Posterior vena cava (tissue), 2 donors: Measurements from ENCODE around the gene NOC2L. TPM values are rescaled to one million over a fixed set of nuclear protein-coding genes. Genes with fewer than 3 reads are reported as not detected.
"Not testable (repeated sequence)": the region's sequence is repeated elsewhere in the genome, so short reads cannot be mapped to it uniquely, and the experiment has no call there.

Experiments
- DNase-seq: peaks from one replicate; pipeline ENCODE4 v3.0.0-alpha.2; 2020; ENCODE audit warnings: low spot score
- intact Hi-C, 2 donors: fragments of 100-400 bp; cut with DNase I; formaldehyde crosslinking; loops; one replicate each; pipeline versions ENCODE4 v1.14.1 to v1.14.2; 2022 to 2023
- total RNA-seq, 2 donors: library from RNA; stranded (reverse); fragmentation: NEBNext Ultra II Directional; extraction: Animal tissue kit (Norgen Biotek cat#: 25700); gene quantifications; one replicate each; pipeline ENCODE4 v1.2.1, GENCODE V29; 2021
- donor health status: DM: yes; HTN: yes; CAD: no.
- donor health status: DM: yes; HTN: yes; CAD: no.

NOC2L gene
- total RNA-seq, 2 donors from 2014 or later, result 42.8 to 44.5 TPM

GRCh38 chr1:951364-951763 is 7.7 kb downstream of the NOC2L start:
- no peak for DNase-seq
- intact Hi-C loops, result no loop called here

DNA sequence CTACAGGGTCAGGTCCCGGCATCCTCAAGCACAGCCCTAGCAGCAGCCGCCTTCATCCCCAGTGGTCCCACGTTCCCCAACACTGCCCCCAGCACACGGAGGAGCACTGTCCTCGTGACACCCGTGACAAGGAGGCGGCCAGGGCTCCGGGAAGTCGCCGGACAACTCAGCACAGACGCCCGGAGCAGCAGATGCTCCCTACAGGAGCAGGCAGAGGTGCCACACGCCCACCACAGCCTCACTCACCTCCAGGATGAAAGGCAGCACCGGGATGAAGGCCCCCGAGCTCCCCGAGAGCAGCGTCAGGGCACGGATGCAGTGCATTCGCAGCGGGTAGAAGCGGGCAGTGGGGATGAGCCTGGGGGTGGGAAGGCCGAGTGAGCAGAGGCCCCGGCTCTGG is 8.2 kb downstream of the NOC2L start:
- no peak for DNase-seq

DNA sequence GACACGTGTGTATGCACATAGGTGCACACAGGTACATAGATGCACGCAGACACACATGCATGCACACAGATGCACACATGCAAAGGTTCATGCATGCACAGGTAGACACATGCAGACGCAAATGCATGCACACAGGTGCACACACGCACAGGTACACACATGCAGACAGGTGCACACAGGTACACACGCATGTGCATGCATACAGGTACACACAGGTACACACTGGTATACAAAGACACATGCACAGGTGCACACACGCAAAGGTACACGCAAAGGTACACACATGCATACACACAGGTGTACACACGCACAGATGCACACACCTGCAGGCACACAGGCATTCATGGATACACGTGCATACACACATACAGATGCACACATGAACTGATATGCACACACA is 8.8 kb downstream of the NOC2L start:
- no peak for DNase-seq
- intact Hi-C loops, result no loop called here

More for the DNA sequence above, 8.2 kb downstream of the NOC2L start:
- intact Hi-C loops, result no loop called here

DNA sequence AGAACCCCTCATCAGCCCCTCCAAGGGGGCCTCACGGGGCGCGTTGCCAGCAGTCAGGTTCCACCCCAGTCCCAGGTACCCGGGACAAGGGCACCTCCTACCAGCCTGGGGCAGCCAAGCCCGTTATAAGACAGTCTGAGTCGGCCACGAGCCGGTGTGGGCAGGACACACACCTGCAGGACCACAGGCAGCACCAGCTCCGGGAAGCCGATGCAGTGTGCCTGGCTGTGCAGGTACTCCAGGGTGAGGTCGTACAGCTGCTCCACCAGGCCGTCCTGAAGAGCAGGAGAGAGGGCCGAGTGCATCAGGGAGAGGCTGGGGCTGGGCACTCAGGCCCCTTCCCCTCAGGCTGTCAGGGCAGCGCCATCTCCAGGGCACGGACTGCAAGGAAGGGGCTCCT is 11.1 kb downstream of the NOC2L start:
- DNase-seq, result no peak
- intact Hi-C loops, result no loop called here

DNA sequence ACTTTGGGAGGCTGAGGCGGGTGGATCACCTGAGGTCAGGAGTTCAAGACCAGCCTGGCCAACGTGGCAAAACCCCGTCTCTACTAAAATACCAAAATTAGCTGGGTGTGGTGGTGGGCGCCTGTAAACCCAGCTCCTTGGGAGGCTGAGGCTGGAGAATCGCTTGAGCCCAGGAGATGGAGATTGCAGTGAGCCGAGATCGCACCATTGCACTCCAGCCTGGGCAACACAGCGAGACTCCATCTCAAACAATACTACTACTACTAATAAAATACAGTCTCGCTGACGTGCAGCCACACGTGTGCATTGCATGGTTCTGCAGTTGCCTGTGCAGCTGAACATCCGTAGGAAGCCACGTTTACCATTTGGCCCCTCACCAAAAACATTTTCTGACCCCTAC is 12.2 kb downstream of the NOC2L start:
- intact Hi-C loops, result not testable (repeated sequence)

DNA sequence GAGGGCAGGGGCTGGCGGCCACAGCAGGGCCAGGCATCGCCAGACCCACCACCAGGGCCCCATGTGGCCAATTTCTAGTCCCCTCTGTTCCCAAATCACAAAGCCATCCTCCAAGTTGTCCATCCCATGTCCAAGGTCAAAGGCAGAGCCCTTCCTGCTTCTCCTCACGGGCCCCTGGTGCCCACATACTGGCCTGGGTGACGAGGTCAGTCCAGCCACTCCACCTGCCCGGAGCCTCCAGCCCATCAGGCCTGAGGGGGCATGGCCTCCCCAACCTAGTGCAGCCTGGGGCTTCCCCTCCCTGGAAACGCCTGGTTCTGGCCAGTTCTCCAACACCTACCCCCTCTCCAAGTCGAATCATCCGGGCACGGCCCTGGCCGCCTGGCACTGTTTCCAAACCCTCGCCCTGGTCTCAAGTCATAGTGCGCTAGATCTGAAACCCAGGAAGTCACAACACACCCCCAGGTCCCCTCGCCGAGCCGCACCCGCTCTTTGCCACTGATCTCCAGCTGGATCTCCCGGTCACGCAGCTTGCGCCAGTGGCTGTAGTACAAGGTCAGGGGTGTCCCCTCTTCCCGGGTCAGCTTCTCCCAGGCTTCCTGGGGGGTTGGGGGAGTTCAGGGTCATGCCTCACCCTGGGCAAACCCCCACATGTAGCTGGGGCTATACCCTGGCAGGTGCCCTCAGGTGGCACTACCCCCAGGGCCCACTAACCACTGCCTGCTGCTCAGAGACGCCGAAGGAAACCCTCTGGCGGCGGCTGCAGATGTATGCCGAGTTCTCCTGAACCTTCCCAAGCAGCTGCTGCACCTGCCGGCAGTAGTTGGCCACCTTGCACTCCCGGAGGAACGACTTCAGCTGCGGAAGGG is 13.1 kb downstream of the NOC2L start:
- DNase-seq, result no peak
- intact Hi-C loops, result loop anchor here in 1 of 2 donors (2.0 kb wide), 1 partner anchor 17 kb away; no protein-coding TSS in a partner anchor

More for the DNA sequence above, 12.2 kb downstream of the NOC2L start:
- not testable (repeated sequence) for DNase-seq

DNA sequence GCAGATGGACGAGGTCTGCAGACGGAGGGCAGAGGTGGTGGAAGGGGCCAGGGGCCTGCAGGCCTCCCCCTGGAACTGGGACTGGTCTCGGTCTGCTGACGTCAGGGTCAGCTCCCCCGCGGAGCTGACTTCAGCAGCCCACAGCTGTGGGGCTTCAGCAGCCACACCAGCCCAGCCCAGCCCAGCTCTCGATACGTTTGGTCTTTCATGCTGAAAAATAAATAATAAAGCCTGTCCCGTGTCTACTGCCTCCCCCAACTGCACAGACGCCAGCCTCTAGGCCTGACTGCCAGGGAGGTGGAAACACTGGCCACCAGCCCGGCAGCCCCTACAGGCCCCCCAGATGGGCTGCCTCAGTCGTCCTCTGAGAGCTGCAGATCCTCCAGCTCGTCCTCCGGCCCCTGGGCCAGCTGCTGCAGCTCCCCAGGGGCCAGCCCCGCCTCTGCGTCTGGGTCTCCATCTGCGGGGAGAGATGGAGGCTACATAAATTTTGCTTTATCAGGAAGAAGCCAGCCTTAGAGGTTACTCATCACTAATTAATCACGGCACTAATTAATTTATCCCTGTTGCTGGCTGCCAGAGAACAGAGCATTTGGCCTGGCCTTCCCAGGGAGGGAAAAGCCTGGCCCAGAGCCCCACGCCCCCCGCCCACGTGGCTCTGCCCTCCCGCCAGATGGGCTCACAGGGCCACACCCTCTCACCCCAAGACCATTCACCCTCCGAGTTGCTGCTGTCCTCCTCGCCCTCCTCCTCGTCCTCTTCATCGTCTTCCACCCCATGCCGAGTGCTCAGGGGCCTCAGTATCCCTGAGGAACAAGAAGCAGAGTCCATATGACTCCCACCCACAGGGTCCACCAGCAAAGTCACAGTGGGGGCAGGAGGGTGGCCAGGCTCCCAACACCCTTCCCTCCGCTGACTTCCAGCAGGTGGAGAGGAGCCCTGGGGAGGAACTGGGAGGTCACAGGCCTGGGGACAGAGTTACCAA is 14.4 kb downstream of the NOC2L start:
- intact Hi-C loops, result loop anchor here in 1 of 2 donors (2.0 kb wide), 1 partner anchor 16 kb away; no protein-coding TSS in a partner anchor
- DNase-seq, result no peak

DNA sequence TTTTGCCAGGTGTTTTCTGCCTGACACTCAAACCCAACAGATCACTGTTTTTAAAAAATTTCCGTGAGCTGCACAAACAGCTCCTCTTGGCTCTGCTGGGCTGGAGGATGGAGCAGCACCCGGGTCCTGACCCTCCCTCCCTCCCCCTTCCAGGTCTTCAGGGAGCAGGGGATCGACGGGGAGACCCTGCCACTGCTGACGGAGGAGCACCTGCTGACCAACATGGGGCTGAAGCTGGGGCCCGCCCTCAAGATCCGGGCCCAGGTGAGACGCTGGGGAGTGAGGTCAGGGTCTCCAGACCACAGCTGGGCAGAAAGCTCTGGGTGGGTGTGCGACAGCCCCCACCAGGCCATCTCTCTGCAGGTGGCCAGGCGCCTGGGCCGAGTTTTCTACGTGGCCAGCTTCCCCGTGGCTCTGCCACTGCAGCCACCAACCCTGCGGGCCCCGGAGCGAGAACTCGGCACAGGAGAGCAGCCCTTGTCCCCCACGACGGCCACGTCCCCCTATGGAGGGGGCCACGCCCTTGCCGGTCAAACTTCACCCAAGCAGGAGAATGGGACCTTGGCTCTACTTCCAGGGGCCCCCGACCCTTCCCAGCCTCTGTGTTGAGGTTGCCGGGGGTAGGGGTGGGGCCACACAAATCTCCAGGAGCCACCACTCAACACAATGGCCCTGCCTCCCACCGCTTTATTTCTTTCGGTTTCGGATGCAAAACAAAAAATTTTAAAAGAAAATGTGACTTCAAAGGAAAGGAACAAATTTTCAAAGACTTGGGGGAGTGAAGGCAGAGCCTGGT is 15.3 kb downstream of the NOC2L start:
- intact Hi-C loops, result loop anchor here in 1 of 2 donors (2.0 kb wide), 1 partner anchor 15 kb away; no protein-coding TSS in a partner anchor
- DNase-seq, result no peak

GRCh38 chr1:942864-943533 is 16.1 kb downstream of the NOC2L start:
- peak; percentile 95 for DNase-seq
- intact Hi-C loops, result no loop called here

- intact Hi-C loops, result no loop called here
- no peak for DNase-seq
These were observed 16.6 kb downstream of the NOC2L start for GRCh38 chr1:942411-942821.

- DNase-seq, result peak; percentile 97
- intact Hi-C loops, result no loop called here
These were observed 17.3 kb downstream of the NOC2L start for GRCh38 chr1:941588-942383.

- no peak for DNase-seq
- intact Hi-C loops, result no loop called here
These were observed 18.0 kb downstream of the NOC2L start for GRCh38 chr1:941015-941587.

DNA sequence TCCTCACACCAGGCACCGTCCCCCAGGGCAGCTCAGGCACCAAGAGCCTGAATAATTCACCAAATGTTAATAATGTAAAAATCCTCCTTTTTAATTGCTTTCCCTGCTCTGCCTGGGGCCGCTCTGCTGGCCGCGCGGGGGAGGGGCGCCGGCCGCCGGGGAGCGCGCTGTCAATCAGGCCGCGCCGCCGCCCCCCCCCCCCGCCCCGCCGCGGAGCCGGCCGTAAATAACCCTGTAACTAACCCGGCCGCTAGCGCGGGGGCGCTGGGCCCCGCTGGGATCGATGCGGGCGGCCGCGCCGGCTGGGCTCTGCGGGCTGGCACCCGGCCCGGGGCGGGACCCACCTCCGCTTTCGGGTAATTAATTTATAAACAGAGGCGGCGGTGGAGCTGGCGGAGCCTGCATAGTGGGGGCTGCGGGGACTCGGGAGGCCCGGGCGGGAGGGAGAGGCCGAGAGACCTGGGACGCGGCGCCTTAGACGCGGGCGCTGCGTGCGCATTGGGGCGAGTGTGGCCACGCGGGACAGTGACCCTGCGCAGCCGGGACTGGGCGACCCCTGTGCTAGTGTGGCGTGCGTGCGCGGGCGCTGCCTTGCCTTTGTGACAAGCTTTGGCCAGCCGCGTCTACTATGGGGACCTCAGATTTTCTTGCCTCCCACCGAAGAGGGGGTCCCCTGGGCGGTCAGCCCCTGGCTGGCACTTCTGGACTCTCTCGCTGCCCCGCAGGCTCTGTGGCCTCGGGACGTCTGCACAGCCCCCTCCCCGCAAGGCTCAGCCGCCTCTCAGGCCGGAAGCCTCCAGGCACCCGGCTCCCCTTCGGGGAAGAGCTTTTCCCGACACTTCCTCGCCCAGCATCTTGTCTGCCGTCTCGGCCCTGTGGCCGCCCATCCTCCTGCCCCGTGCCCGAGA is 18.7 kb downstream of the NOC2L start:
- intact Hi-C loops, result no loop called here
- DNase-seq, result peak; percentile 93

DNA sequence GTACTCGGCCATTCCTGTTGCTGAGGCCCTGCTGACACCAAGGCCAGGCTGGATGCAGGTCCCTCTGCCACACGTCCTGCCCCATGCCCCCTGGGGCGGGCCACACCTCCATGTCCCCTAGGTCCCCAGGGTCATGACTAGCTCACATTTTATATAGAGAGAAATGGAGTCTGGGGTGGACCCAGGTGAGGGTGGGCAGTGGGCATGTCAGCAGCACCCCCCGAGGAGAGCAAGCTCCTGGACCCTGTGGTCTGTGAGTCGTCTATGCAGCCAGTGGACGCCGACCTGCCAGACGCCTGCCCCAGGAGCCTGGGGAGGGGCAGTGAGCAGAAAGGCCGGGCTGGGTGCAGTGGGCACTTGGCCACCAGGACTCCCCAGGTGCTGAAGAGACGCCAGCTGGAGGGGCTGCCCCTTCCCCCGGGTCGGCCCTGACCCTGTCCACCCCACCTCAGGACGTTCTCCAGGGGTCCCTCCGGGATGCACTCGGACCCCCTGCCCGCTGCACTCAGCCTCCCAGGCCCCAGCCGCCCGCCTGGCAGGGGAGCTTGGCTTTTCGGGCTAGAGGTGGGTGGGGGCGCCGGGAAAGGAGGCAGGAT is 19.4 kb downstream of the NOC2L start:
- intact Hi-C loops, result no loop called here
- DNase-seq, result no peak

- intact Hi-C loops, result no loop called here
- DNase-seq, result no peak
These were observed 20.2 kb downstream of the NOC2L start for GRCh38 chr1:938711-939489.
